ENCODE measurements around the gene EIF3M.

EIF3M gene

GRCh38 chr11:32613500-32614151 is 30.0 kb downstream of the EIF3M start:
- Histone ChIP-seq H3K79me2 (ENCODE audit: low read length) (no peaks in the 10 kb centered on the region), H3K36me3 (replicated peaks; ENCODE audit: low read depth, low read length) (no peaks in the 10 kb centered on the region), H2AFZ (ENCODE audit: low read depth, low read length) (no peak overlapping the region), H3K27ac (ENCODE audit: low read length) (no peak overlapping the region), H3K9ac (ENCODE audit: low read length) (no peak overlapping the region), H3K4me1 (ENCODE audit: low read length) (no peaks in the 10 kb centered on the region), H3K27me3 (ENCODE audit: low read depth, low read length) (no peaks in the 10 kb centered on the region), H3K9me3 (ENCODE audit: insufficient read depth, low read length) (no peaks in the 10 kb centered on the region), H3K4me3 (ENCODE audit: low read length) (no peak overlapping the region), H3K4me2 (ENCODE audit: low read length) (no peak overlapping the region), H4K20me1 (ENCODE audit: insufficient read depth, low read length) (no peaks in the 10 kb centered on the region)
- TF ChIP-seq, protein P1, sequence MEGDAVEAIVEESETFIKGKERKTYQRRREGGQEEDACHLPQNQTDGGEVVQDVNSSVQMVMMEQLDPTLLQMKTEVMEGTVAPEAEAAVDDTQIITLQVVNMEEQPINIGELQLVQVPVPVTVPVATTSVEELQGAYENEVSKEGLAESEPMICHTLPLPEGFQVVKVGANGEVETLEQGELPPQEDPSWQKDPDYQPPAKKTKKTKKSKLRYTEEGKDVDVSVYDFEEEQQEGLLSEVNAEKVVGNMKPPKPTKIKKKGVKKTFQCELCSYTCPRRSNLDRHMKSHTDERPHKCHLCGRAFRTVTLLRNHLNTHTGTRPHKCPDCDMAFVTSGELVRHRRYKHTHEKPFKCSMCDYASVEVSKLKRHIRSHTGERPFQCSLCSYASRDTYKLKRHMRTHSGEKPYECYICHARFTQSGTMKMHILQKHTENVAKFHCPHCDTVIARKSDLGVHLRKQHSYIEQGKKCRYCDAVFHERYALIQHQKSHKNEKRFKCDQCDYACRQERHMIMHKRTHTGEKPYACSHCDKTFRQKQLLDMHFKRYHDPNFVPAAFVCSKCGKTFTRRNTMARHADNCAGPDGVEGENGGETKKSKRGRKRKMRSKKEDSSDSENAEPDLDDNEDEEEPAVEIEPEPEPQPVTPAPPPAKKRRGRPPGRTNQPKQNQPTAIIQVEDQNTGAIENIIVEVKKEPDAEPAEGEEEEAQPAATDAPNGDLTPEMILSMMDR (IDR thresholded peaks at IDR 0.05; ENCODE audit: low read depth, low read length): no peak
- no peak for TF ChIP-seq EZH2phosphoT487 (IDR thresholded peaks at IDR 0.05; ENCODE audit: low read depth)

DNA sequence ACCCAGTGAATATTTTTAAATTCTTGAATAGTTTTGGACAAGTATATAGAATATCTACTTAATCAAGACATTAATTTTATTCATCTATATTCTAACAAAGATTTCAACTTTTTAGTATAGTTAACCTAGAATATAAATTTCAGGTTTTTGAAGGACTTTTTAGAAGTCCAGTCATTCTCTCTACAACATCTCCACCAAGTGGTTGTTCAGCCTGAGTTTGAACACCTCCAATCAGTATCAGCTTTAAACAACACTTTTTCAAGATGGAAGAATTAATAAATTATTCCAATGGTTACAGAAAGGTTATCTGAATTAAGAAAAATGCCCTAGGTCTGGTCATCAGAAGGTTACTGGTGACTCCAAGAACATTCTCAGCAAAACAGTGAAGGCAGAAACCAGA is 31.8 kb downstream of the EIF3M start:
- no peaks in the 10 kb centered on the region for H3K79me2 ChIP-seq (ENCODE audit: low read length)
- H3K4me2 ChIP-seq (ENCODE audit: low read length): no peak overlapping the region
- no peak for TF ChIP-seq EZH2phosphoT487 (IDR thresholded peaks at IDR 0.05; ENCODE audit: low read depth)
- TF ChIP-seq, protein P1 (IDR thresholded peaks at IDR 0.05; ENCODE audit: low read depth, low read length): peak; percentile 58
- H3K9me3 ChIP-seq (ENCODE audit: insufficient read depth, low read length): no peaks in the 10 kb centered on the region
- no peak overlapping the region for H2AFZ ChIP-seq (ENCODE audit: low read depth, low read length)
- H3K36me3 ChIP-seq (replicated peaks; ENCODE audit: low read depth, low read length): no peaks in the 10 kb centered on the region
- no peaks in the 10 kb centered on the region for H3K27me3 ChIP-seq (ENCODE audit: low read depth, low read length)
- no peak overlapping the region for H3K9ac ChIP-seq (ENCODE audit: low read length)
- H3K27ac ChIP-seq (ENCODE audit: low read length): no peak overlapping the region
- H4K20me1 ChIP-seq (ENCODE audit: insufficient read depth, low read length): no peaks in the 10 kb centered on the region
- H3K4me3 ChIP-seq (ENCODE audit: low read length): no peak overlapping the region
- peaks cover 4% of the 10 kb centered on the region for H3K4me1 ChIP-seq (ENCODE audit: low read length)

DNA sequence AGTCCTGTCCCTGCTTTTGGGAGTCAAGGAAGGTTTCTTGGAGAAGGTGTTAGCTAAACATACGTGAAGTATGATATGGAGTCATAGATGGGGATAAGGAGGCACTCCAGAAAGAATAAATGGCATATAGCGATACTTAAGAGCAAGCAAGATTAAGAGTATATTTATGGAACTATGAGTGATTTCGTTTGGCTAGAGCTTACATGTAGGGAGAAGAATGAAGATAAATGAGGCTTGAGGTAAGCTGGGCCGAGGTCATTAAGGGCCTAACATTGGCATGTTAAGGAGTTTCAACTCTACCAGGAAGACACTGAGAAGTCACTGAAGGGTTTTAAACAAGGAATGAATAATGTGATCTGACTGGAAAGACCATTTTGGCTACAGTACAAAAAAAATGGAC is 33.3 kb downstream of the EIF3M start:
- no peaks in the 10 kb centered on the region for H4K20me1 ChIP-seq (ENCODE audit: insufficient read depth, low read length)
- TF ChIP-seq, protein P1 (IDR thresholded peaks at IDR 0.05; ENCODE audit: low read depth, low read length): no peak
- no peak for TF ChIP-seq EZH2phosphoT487 (IDR thresholded peaks at IDR 0.05; ENCODE audit: low read depth)

DNA sequence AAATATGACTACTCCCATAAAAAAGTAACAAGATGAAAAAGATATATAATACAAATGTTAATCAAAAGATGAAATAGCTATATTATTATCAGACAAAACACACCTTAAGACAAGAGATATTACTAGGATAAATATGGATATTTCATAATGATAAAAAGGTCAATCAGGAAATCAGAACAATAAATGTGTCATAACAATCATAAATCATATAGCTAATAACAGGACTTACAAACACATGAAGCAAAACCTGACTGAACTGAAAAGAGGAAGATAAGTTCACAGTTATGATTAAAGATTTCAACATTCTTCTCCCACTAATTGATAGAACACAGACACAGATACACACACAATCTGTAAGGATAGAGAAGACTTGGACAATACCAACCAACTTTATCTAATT is 47.2 kb downstream of the EIF3M start:
- Histone ChIP-seq H3K4me1 (ENCODE audit: low read length) (no peaks in the 10 kb centered on the region), H3K79me2 (ENCODE audit: low read length) (no peaks in the 10 kb centered on the region), H3K27me3 (ENCODE audit: low read depth, low read length) (no peaks in the 10 kb centered on the region), H3K9me3 (ENCODE audit: insufficient read depth, low read length) (no peaks in the 10 kb centered on the region), H3K27ac (ENCODE audit: low read length) (no peak overlapping the region), H3K9ac (ENCODE audit: low read length) (no peak overlapping the region), H4K20me1 (ENCODE audit: insufficient read depth, low read length) (no peaks in the 10 kb centered on the region), H3K36me3 (replicated peaks; ENCODE audit: low read depth, low read length) (no peaks in the 10 kb centered on the region), H3K4me3 (ENCODE audit: low read length) (no peak overlapping the region), H3K4me2 (ENCODE audit: low read length) (no peak overlapping the region), H2AFZ (ENCODE audit: low read depth, low read length) (no peak overlapping the region)
- TF ChIP-seq EZH2phosphoT487 (IDR thresholded peaks at IDR 0.05; ENCODE audit: low read depth): no peak
- TF ChIP-seq, protein P1 (IDR thresholded peaks at IDR 0.05; ENCODE audit: low read depth, low read length): no peak

More for the DNA sequence above, 33.3 kb downstream of the EIF3M start:
- Histone ChIP-seq H3K9me3 (ENCODE audit: insufficient read depth, low read length) (no peaks in the 10 kb centered on the region), H3K27me3 (ENCODE audit: low read depth, low read length) (no peaks in the 10 kb centered on the region), H3K79me2 (ENCODE audit: low read length) (no peaks in the 10 kb centered on the region), H3K4me3 (ENCODE audit: low read length) (no peak overlapping the region), H3K9ac (ENCODE audit: low read length) (no peak overlapping the region), H3K36me3 (replicated peaks; ENCODE audit: low read depth, low read length) (no peaks in the 10 kb centered on the region), H2AFZ (ENCODE audit: low read depth, low read length) (no peak overlapping the region), H3K4me2 (ENCODE audit: low read length) (no peak overlapping the region), H3K4me1 (ENCODE audit: low read length) (peaks cover 4% of the 10 kb centered on the region), H3K27ac (ENCODE audit: low read length) (no peak overlapping the region)
